DMS79 treated with DMSO at 0.1 percent for 48 hours (cell line): ENCODE measurements around the gene RTBDN.

Source experiments
- DNase-seq: peaks from one replicate; lab custom pipeline; 2025; lab: John Stamatoyannopoulos, UW

The RTBDN gene

GRCh38 chr19:12792051-12792852 is 42.1 kb downstream of the RTBDN start:
- peak; percentile 80 for DNase-seq

- DNase-seq, result peak; percentile 90
Observed at GRCh38 chr19:12791345-12792050, 42.9 kb downstream of the RTBDN start, which contains the start of gene JUNB. Gene JUNB (plus strand): TSS chr19:12791486. CDS start chr19:12791772, 286 bp downstream.

- peak; percentile 32 for DNase-seq
Observed at GRCh38 chr19:12790628-12791344, 43.6 kb downstream of the RTBDN start.

- peak; percentile 94 for DNase-seq
Observed at GRCh38 chr19:12789904-12790619, 44.3 kb downstream of the RTBDN start.

GRCh38 chr19:12789098-12789903 is 45.1 kb downstream of the RTBDN start:
- peak; percentile 46 for DNase-seq

GRCh38 chr19:12788682-12789097 is 45.7 kb downstream of the RTBDN start:
- DNase-seq, result peak; percentile 72

- peak; percentile 43 for DNase-seq
Observed at GRCh38 chr19:12788042-12788681, 46.2 kb downstream of the RTBDN start.

GRCh38 chr19:12787458-12787857 is 46.9 kb downstream of the RTBDN start:
- DNase-seq, result no peak

GRCh38 chr19:12786952-12787351 is 47.4 kb downstream of the RTBDN start:
- no peak for DNase-seq

- no peak for DNase-seq
Observed at GRCh38 chr19:12786141-12786870, 48.1 kb downstream of the RTBDN start.

GRCh38 chr19:12785431-12786031 is 48.8 kb downstream of the RTBDN start:
- DNase-seq, result no peak

GRCh38 chr19:12784871-12785430 is 49.4 kb downstream of the RTBDN start:
- no peak for DNase-seq

GRCh38 chr19:12784394-12784870 is 49.9 kb downstream of the RTBDN start:
- no peak for DNase-seq

- no peak for DNase-seq
Observed at GRCh38 chr19:12783849-12784393, 50.5 kb downstream of the RTBDN start.

GRCh38 chr19:12783291-12783848 is 51.0 kb downstream of the RTBDN start:
- DNase-seq, result no peak

GRCh38 chr19:12782424-12783290 is 51.7 kb downstream of the RTBDN start:
- peak; percentile 66 for DNase-seq

GRCh38 chr19:12782174-12782423 is 52.3 kb downstream of the RTBDN start:
- DNase-seq, result peak; percentile 64
